Stimulated activated CD4-positive, alpha-beta T cell treated with anti-CD3 and anti-CD28 coated beads, Interleukin-15, amount 100 ng/mL, for 24 hours (primary cell): ENCODE data around the gene LHX1.
A peak's percentile ranks its signal among the peaks of the same experiment; 100 is the strongest.

Experiments used
- DNase-seq: peaks from one replicate; pipeline ENCODE4 v3.0.0-alpha.2; 2020

LHX1 gene

DNA sequence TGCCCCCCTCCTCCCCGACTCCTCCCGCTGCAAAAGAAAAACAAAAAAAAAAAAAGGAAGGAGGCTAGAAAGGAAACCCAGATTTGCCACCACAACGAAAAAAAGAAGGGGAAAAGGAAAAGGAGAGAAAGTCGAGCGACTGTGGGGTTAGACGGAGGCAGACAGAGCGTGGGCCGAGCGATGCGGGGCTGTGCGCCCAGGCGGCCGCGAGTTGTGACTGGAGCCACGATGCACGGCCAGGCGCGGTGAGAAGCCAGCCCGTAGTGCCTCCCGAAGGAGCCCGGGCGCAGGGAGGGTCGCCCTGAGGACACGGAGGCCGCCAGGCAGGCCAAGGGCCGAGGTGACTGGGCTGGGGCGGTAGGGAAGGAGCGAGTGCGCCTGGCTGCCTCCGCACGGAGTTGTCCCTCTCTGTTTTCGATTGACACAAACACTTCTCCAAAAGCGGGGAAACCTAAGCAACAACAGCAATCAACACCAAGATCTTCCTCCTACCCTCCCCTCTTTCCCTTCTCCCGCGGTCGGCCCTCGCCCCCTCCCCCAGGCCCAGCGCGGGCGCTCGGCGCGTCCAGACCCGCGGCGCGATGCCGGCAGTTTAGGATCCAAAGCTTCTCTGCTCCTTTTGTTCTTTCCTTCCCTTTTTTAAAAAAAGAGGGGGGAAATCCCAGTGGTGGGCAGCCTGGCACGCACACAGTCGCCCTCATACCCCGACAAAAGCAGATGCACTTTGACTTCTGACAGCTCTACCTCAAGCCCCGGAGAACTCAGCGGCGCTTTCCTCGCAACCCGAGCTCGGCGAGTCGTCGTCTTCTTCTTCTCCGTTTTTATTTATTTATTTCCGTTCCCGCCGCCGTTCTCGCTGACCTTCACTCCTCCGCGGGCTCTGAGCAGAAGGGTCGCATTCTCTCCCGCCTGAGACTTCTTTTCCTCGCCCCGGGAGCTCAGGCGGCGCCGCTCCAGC lies at the start of gene LHX1:
Gene LHX1 (plus strand): TSS at position 475 of the 958 bp plus-strand sequence. CDS start 723 bp downstream, outside the sequence.
- no peak for DNase-seq

GRCh38 chr17:36888236-36888951 lies 48.9 kb upstream of the LHX1 start:
- DNase-seq = no peak

DNA sequence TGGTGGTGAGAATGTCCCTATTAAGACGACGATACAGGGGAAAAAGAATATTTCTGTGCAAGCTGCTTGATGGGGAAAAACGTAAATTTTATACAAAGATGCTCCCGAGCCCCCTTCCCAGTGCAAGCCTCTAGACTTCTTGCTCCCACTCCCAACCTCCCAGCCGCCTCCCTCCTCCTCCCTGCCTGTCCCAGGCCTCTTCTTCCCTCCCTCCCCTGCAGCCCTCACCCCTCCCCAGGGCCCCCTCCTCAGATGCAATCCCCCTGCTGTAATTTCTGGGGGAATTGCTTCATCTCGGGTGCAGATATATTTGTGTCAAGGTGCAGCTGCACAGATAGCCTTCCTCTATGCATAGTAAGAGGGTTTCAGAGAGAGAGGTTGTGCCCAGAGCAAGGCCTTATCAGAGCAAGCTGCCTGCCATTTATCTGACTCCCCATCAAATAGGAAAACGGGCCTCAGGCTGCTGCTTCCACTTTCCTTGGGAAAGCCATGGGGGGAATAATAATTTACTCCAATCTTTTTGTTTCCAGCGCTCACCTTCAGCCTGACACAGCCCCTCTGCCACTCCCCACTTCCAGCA lies 47.4 kb upstream of the LHX1 start:
- no peak for DNase-seq

- DNase-seq = no peak
Observed at GRCh38 chr17:36890398-36891168, 46.7 kb upstream of the LHX1 start.

DNA sequence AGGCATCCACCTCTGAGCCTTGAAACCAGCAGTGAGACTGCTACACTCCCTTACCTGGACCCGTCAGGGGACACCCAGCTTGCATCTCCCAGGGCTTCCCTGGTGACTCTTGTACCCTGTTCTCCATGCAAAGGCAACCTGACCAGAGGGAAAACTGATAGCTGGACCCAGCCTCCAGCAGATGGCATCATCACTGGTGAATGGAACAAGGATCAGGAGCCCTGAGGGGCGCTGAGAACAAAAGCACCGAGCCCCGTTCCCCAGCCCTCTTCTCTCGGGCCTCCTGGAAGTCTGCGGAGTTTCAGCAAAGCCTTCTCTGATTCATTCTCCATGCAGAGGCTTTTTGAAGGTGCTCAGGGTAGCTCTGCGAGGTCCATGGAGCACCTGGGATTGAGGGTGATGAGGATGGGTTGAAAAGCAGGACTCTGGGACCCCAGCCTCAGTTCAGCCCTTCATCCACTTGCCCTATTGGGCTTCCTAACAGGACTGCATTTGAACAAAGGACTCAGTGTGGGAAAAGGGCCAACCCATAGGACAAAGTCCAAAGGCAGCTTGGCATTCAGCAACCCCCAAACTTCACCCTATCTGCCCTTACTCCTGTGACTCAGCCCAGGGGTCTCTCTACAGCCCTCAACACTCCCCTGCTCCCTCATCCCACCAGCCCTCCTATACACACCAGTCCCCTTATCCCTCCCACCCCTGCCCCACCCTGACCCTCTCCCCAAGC lies 45.0 kb upstream of the LHX1 start:
- DNase-seq = no peak

GRCh38 chr17:36894177-36894576 lies 43.1 kb upstream of the LHX1 start:
- no peak for DNase-seq

DNA sequence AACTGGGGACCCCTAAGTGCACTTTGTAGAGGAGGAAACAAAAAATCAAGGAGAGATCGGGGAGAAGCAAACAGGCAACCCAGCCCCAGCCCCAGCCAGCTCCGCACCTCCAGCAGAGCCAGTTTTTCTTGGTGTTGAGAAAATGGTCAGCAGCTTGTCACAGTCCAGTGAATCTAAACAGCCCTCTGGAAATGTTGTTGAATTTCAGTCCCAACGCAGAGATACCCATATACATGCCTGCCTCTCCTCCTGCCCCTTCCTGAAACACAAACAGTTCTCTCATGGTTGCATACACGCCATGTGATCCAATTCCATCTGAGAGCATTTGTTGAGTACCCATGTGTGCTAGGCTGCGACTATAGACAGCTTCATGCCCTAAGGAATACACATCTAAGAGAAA lies 42.4 kb upstream of the LHX1 start:
- no peak for DNase-seq

DNA sequence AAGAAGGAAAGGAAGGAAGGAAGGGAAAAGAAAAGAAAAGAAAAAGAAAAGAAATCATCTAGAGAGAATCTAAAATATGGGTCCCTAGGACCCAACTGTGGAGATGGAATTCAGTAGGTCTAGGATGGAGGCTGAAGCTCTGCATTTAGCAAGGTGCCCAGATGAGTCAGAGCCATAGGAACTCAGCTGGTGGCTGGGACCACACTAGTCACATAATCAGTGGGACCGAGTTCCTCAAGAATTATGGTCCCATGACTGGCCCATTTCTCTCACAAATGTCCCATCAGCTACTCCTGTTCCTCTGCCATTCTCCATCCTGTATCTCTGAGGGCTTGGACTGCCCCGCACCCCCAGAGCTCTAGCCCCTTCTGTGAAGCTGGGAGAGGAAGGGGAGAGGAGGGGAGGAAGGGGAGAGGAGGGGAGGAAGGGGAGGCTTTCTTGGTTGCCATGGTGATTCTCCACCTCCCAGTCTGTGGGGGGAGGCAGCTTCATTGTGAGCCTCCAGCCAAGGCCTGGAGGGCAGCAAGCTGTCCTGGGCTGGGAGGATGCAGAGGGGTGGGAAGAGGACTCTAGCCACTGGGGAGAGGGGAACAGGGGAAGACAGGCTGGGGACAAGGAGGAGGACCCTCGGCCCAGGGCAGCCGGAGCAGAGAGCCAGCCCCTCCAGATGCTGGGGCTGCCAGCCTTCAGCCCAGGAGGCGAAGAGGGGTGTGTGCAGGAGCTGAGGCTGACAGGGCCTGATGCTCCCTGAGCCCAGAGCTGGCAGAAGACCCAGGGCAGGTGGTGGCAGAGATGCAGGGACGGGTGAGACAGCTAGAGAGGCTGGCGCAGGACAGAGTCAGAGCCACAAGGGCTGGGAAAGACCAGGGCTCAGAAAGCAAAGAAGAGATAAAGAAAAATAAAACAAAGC lies 37.8 kb upstream of the LHX1 start:
- no peak for DNase-seq

DNA sequence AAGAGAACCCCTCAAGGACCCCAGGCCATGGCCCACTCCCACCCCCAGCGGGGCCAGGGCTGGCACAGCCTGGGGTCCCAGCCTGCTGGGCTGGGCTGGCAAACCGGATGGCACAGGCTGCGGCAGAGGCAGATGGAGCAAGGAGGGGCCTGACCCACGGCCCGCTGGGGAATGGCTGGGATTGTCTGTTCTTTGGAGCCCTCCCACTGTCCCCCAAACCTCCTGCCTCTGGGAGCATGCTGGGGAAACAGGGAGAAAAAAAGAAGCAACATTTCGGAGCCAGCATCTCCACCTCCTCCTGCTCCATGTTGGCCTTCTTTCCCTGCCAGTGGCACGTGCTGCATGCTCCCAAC lies 37.1 kb upstream of the LHX1 start:
- DNase-seq = no peak

GRCh38 chr17:36901506-36901905 lies 35.8 kb upstream of the LHX1 start:
- DNase-seq = no peak

DNA sequence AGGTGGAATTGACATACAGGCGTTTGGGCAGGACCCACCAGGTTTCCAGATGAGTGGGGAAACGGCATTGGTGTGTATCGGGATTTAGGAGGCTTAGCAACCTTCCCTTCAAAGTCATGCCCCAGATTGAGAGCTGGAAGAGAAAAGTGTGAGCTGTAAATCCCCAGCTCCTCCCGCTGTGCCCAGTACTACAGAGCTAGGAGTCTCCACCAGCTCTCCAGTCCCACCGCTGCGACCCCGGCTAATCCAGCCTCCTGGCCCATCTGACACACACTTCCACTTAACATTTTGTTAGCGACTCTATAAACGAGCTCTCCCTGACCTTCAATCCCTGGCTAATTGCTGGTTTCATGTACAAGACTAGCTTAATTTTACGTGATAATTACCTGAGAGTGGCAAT lies 29.9 kb upstream of the LHX1 start:
- DNase-seq = no peak

- no peak for DNase-seq
Observed at GRCh38 chr17:36910513-36910912, 26.8 kb upstream of the LHX1 start.

- no peak for DNase-seq
Observed at GRCh38 chr17:36911001-36911400, 26.3 kb upstream of the LHX1 start.

DNA sequence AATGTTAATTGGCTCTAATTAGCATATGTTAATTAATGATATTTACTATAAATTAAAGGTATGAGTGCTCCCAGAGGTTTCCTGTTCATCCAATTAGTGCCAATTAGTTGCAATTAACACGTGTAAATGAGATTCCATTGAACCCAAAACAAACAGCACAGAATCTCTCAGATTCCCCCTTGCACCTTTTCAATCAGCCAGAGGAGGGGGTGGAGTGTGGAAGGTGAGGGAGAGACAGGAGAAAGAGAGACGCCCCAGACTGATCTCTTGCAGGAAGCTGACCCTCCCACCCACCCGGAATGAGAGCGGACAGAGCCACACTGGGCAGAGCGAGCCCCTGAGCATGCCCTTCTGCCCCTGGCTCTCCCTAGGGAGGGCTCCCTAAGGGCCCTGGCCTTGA lies 24.1 kb upstream of the LHX1 start:
- DNase-seq = no peak

GRCh38 chr17:36918211-36918691 lies 19.0 kb upstream of the LHX1 start:
- DNase-seq = no peak

- DNase-seq = no peak
Observed at GRCh38 chr17:36919407-36919968, 17.8 kb upstream of the LHX1 start.

- peak; percentile 51 for DNase-seq
Observed at GRCh38 chr17:36920032-36921005, 17.0 kb upstream of the LHX1 start.

- DNase-seq = peak; percentile 85
Observed at GRCh38 chr17:36921095-36921851, 16.0 kb upstream of the LHX1 start.

GRCh38 chr17:36922175-36922574 lies 15.1 kb upstream of the LHX1 start:
- no peak for DNase-seq
